ENCODE measurements around the gene PRSS12.
"Not testable (repeated sequence)": the region's sequence is repeated elsewhere in the genome, so short reads cannot be mapped to it uniquely, and the experiment has no call there.

Gene PRSS12, protein sequence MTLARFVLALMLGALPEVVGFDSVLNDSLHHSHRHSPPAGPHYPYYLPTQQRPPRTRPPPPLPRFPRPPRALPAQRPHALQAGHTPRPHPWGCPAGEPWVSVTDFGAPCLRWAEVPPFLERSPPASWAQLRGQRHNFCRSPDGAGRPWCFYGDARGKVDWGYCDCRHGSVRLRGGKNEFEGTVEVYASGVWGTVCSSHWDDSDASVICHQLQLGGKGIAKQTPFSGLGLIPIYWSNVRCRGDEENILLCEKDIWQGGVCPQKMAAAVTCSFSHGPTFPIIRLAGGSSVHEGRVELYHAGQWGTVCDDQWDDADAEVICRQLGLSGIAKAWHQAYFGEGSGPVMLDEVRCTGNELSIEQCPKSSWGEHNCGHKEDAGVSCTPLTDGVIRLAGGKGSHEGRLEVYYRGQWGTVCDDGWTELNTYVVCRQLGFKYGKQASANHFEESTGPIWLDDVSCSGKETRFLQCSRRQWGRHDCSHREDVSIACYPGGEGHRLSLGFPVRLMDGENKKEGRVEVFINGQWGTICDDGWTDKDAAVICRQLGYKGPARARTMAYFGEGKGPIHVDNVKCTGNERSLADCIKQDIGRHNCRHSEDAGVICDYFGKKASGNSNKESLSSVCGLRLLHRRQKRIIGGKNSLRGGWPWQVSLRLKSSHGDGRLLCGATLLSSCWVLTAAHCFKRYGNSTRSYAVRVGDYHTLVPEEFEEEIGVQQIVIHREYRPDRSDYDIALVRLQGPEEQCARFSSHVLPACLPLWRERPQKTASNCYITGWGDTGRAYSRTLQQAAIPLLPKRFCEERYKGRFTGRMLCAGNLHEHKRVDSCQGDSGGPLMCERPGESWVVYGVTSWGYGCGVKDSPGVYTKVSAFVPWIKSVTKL

DNA sequence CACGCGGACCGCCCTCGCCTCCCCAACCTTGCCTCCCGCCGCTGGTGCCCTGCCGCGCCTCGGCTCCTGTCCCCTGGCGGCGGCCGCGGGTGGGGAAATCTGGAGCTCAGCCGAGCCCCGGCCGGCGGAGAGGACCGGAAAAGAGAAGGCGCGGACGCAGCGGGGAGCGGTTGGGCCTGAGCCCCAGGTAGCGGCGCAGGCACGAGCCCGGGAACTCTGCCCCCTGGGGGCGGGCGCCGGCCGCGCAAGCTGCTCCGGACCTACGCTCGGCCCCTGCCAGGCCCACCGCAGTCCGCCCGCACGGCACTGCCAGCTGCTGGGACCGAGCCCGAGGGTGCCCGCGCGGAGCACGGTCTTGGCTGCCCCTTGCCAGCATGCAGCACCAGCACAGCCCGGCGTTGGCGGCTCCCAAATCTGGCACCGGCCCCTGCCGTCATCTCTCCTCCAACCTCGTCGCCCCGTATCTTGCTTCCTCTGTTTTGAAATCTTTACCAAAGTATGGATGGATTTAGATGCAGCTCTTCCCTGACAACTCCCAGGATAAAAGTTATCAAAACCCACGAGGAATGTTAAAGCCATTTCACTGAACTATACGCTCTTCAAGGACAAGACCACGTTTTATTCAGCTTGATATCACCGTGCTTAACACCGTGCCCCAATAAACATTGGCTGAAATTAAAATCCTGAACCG is at the start of gene PRSS12:
TSS of gene PRSS12 (minus strand) at position 161 of the 691 bp plus-strand sequence. CDS start 283 bp downstream, outside the sequence.
- DNase-seq: peak; percentile 16

DNA sequence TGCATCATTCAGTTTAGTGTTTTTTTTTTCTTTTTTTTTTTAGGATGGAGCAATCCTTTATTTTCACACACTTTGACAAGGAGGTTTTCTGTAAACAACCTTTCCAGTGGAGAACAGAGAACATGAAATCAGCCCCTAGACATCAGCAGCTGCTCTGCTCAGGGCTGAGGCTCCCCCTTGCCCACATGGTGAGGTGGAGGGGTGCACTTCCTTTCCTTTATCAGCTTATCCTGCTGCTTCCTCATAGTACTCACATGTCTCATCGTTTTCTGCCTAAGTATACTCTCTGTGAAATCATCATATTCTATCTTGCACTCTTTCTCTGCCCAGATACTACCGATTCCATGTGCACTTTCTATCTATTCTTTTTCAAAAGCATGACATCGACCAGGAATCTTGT is 47.6 kb upstream of the PRSS12 start:
- DNase-seq: no peak

DNA sequence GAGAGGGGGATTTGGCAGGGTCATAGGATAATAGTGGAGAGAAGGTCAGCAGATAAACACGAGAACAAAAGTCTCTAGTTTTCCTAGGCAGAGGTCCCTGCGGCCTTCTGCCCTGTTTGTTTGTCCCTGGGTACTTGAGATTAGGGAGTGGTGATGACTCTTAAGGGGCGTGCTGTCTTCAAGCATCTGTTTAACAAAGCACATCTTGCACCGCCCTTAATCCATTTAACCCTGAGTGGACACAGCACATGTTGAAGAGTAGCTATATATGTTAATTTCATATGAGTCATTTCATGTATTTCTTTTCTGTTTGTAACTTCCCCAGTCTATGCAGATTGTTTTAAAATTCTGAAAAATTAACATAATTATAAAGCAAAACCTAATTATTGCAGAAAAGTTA is 47.1 kb upstream of the PRSS12 start:
- not testable (repeated sequence) for DNase-seq

DNA sequence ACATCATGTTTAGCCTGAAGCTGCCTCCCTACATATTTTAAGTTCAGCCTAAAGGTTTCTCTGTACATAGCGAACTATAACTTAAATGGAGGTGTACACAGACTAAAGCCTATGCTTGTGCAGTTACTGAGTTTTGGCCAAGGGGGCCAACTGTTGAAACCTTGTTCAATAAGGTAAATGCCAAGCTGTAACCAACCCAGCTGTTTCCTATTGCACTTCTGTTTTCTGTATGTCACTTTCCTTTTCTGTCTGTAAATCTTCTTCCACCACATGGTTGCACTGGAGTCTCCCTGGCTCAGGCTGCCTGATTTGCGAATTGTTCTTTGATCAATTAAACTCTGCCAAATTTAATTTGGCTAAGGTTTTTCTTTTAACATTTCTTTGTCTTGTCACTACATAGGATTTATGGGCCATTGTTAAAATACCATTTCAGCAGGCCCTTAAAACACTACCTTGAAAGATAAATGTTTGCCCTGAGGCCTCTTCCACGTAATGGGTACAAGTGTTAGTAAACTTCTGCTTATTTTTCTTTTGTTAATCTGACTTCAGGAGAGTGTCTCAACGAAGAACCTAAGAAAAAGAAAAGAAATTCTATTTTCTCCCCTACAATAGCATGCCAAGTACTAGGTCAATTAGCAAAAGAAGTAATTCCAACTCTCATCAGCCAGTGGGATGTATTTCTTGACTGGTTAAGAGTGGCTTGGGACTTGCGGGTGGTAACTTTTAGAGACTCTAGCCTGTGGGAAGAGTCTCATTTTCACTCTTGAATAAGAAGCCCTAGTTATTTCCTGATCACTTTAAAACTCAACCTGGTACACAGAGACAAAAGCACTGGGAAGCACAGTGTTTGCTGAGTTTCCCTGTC is 45.7 kb upstream of the PRSS12 start:
- DNase-seq: peak; percentile 7

DNA sequence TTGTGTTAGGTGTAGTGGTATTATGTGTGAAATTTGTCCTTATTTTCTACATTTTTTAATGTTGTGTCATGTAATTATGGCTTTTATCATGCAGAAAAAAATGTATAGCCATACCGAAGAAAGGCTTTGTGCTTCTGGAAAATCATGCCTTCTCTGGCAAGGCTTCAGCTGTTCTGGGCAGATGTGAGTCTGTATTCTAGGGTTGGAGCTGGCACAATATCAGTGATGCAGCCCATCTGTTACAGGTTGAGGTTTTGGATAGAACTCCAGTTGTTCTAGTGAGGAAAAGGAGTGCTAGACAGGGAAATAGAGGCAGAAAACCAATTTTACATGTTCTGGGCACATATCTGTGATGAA is 44.8 kb upstream of the PRSS12 start:
- DNase-seq: peak; percentile 22

DNA sequence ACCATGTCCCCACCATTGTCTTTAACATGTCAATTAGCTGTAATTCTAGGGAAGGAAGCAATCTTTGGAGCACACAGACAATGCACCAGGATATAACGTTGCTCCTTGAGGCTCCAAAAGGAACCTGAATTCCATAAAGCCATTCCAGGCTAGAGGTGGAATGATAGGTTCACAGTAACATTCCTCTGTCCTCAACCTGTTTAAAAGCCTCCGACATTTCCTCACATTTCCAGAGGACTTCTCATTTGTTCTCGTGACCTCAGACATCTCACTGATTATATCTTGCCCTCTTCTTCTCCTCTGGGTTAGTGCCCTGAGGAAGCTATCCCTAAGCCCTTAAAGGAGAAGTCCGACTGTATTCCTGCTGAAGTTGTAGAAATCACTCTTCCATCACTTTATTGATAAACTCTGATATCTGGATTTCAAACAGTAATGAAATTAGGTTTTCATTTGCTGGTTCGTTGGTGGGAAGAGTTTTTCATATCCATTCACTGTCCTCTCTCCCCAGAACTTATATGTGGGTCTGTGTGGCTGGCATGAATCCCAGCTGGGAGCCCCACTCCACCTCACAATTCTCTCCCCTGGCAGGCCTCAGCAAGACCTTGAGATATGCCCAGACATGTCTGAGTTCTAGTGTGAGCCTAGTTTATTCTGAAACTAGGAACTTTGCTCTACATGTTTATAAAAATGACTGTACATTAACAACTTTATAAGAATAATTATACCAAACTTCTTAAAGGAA is 44.2 kb upstream of the PRSS12 start:
- DNase-seq: no peak

DNA sequence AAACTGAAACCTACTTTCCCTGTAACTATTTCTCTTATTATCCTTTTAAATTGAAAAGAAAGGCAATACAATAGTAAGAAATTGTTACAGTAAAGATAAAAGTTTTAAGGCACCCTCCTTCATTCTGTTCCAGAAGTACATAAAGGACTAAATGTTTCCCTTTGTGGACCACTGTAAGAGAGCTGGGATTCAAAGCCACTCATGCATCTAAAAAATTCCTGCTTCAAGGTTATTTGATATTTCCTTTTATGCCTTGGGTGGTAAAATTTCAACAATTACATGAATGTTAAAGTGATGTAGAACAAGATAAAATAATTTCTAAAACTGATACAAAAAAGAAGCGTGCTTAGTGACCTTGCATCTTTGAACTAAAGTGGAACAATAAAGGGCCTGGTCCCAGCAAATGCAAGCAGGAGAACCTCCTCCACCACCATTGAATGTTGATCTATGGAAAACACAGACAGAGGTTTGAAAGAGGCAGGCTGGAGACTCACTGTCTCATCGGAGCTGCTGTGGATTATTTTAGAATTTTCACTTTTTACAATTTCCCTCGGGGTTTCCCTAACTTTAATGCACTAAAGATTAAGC is 42.3 kb upstream of the PRSS12 start:
- DNase-seq: no peak

DNA sequence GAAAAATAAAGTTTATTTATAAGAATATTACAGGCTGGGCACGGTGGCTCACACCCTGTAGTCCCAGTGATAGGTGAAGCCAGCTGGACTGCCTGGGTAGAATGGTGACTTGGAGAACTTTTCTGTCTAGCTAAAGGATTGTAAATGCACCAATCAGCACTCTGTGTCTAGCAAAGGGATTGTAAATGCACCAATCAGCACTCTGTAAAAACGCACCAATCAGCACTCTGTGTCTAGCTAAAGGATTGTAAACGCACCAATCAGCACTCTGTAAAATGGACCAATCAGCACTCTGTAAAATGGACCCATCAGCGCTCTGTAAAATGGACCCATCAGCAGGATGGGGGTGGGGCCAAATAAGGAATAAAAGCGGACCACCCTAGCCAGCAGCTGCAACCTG is 39.7 kb upstream of the PRSS12 start:
- not testable (repeated sequence) for DNase-seq

DNA sequence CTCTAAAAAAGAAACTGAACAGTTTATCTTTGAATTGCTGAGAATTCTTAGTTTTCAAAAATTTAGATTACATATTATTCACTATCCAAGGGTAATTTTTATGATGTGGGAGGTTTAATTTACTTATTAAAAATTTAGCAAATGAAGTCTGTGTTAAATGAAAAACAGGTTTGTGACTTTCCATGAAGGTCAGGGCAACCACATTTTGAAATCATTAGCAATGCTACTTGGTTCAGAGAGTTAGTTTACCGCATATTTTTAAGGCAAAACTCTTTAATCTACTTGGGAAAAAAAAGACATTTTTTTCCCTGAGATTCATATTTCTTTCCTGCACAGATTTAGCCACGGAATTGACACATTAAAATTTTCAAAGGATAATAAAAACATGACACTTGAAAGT is 37.3 kb upstream of the PRSS12 start:
- DNase-seq: no peak

DNA sequence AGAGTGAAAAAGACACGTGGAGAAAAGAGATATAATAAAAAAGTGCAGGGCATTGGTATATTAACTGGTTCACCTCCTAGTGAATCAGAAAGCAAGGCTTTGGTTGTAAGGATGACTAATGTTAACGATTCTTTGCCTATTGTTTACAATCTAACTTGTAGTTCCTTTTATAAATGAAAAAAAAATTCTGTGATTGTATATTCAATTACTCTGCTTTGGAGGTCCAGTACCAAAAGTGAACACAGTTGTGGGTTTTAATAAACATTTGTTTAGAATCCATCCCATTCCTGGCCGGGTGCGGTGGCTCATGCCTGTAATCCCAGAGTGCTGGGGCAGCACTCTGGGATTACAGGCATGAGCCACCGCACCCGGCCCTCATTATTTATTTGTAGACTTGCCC is 36.9 kb upstream of the PRSS12 start:
- no peak for DNase-seq

DNA sequence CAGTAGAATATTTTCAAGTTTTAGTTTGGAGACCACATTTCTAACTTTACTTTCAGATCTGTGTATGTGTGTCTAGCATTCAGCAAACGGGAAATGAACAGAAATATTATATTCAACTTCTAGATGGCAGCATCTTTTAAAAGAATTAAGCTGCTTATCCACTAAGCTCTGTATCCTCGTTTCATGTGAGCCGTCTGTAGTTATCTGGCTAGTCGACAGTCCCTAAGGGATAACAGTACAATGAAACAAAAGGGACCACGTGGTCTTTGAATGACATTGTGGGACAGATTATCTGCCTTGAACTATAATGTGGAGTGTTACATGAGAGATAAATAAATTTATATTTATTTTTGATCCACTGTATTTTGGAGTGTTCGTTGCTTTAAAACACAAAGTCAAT is 35.8 kb upstream of the PRSS12 start:
- no peak for DNase-seq

DNA sequence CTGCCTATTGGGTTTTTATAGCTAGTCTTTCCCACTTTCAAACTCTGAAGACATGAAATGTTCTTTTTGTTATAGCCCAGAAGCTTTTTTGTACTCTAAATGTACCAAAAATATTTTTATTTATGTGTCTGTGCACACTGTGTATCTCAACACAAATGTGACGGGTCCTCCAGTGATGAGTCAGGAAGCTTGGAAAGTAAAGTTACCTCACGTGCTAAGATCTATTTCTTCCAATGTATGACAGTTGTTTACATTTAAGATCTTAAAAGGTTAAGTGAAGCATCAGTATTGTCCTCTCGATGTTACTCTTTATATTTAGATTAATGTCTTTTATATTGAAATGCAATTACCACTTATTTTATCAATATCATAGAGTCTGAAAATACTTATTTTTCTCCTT is 29.1 kb upstream of the PRSS12 start:
- DNase-seq: no peak

DNA sequence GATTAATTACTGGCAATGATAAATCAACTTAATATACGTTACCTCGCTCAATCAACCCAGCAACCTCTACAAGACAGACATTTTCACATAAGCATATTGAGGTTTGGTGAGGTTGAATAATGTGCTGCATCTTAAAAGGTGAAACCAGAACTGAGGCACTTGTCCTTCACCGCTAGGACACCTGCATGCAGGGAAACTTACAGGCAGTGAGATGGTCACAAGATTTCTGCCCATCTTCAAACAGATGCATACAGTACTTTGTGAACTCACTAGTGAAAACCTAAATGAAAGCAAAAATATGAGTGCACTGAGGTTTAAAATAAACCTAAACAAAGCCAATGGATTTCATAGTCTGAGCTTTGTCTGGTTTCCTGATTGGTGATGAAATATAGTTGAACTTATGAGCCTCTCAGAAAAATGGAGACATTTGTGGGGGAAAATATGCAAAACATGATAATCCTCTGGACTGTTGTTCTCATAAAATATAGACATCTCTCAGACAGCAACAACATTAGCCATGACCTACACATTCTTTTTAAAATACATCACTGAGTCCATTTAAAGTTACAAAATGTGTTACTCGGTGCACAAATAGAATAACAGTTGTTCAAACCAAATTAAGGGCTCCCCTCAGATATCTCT is 20.9 kb upstream of the PRSS12 start:
- no peak for DNase-seq

DNA sequence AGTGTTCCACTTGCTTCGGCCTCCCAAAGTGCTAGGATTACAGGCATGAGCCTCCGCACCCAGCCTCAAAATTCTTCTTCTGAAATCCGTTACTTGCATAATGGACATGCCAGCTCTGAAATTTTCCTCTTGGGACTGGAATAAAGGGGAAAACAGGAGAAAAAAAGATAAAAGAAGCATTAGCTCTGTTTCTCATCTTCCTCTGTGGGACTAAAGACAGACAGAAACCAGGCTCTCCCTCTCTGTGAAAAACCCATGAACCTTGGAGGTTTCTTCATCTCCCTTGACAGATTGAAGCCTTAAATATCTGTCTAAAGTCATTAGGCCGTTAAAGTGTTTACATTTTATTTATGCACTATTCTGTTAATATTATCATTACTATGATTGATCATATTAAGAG is 19.4 kb upstream of the PRSS12 start:
- DNase-seq: no peak

DNA sequence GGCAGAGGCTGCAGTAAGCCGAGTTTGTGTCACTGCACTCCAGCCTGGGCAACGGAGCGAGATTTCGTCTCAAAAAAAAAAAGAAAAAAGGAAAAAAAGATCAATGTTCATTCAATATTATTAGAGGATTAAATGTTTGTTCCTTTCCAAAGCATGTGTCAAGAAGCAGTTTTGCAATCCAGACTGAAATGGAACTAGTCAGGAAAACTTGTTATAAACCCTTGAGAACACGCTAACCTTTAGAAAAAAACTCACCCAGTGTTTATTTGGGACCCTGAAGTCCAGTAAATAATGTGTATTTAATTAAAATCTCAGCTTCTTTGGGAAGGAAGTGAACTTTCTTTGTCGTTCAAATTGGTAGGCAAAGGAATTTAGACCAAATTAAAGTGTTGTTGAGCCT is 16.4 kb upstream of the PRSS12 start:
- no peak for DNase-seq

DNA sequence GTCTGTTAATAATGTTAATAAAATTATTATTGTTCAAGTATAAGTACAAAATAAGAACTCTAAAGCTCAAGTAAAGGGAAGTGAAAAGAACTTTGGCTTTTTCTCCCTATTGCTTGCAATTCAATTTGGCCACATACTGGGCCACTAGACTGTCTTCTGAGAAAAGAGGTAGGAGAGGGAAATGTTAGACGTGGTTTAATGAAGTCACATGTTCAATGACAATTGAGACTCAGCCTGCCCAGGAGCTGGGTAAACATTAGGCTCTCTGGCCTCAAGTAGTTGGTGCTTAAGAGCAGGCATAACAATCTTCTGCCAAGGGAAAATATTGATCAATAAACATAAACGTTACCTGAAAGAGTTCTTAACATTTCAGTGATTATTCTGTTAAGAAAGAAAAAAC is 15.1 kb upstream of the PRSS12 start:
- DNase-seq: no peak

DNA sequence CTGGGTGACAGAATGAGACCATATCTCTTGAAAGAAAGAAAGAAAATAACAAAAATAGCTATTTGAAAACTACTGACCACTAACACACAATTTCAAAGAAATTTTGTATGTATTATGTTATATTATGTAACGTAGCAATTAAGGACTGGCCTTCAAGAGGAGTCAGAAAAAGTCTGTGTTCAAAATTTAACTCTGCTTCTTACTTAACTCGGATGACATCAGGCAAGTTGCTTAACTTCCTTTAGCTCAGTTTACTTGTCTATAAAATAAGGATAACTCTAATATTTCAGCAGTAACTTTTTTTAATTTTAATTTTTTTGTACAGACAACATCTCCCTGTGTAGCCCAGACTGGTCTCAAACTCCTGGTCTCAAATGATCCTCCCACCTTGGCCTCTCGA is 14.6 kb upstream of the PRSS12 start:
- no peak for DNase-seq

DNA sequence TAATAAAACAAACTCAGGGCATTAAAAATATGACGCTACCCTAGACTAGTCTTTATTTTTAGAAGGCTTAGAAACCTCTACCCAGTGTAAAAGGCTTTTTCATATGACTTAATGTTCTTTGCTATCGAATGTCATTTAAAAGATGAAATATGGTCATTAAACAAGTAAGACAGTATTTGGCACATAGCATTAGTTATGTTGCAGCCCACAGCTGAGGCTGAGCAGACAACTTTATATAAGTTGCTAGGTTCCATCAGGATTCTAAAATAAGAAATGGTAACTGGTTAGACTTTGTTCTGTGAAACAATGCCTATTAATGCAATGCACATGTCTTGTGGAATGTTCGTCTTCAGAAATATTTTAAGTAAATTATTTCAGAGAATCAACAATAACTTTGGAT is 10.4 kb upstream of the PRSS12 start:
- no peak for DNase-seq

DNA sequence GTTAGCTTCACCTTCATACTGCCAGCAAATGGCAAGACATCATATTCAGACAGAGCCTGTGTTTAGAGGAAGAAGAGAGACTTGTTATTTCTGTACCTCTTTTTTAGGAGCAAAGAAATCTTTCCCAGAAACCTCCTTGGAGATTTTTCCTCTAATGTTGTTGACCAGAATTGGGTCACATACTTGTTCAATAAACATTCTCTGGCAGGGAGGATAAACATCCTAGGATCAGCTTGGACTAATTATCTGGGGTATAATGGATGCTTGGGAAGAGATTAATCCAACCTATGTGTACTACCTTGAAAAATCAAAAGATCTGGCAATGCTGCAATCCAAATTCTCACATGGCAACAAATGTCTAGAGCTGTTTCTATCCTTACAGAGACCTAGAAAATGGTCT is 8.4 kb upstream of the PRSS12 start:
- DNase-seq: no peak

DNA sequence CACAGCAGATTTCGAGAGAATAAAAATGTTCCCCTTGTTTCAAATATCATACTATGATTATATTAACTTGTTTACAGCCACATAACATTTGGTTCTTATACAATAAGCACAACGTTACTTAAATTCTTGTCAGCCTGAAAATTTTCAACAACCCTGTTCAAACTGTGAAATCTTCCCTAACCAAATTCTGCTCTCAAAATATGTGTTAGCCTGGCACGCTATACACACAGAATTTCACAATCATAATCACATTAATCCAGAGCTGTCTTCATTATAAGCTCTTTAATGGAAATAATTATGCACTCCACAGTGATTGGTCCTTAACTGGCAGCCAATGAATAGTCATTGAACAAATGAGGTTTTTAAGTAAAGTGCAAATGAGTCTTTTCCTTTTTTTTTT is 7.3 kb upstream of the PRSS12 start:
- no peak for DNase-seq

DNA sequence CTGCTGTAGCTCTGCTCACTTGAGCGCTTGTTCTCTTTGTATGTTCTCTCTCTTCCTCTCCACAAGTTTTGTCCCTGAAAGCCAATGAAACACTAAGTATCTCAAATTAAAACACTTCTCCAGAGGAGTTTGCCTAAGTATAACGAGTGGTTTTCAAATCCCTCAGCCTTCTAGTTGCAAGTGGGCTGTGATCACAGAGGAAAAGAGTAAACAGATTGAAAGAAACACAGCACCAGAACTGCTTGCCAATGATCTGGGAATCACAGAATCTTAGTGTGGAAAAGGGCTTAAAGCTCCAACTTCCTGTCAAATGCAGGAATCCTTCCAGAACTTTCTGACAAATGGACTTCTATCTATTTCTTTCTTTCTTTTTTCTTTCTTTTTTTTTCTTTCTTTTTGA is 4.8 kb upstream of the PRSS12 start:
- no peak for DNase-seq

Measured in NCI-H1694 treated with DMSO at 0.1 percent for 48 hours (cell line).